Activated naive CD8-positive, alpha-beta T cell treated with anti-CD3 and anti-CD28 coated beads, Interleukin-2, amount 10 ng/mL, durations not matched to agents 7 days and 5 days (primary cell): Measurements from ENCODE around the gene TRIM24. TPM values are rescaled to one million over a fixed set of nuclear protein-coding genes. Genes with fewer than 3 reads are reported as not detected.
A peak's percentile ranks its signal among the peaks of the same experiment; 100 is the strongest.
"Not testable (repeated sequence)": the region's sequence is repeated elsewhere in the genome, so short reads cannot be mapped to it uniquely, and the experiment has no call there.

Source experiments
- ATAC-seq: fragments of 150-1000 bp; cut with Tn5 transposase; one replicate; pipeline ENCODE4 v1.10.0; 2021; ENCODE audit warnings: low read depth, moderate library complexity
- POLR2A ChIA-PET: fragments of 350-600 bp; sonication (Branson Sonifier 250); formaldehyde crosslinking; loops from one replicate; lab custom pipeline; 2021; ENCODE audit warnings: antibody characterized with exemption; lab: Charles Lee
- DNase-seq: peaks from one replicate; pipeline ENCODE4 v3.0.0; 2021
- H3K27ac Mint-ChIP-seq: one replicate; pipeline ENCODE4 v1.8.0; 2022; ENCODE audit warnings: mild to moderate bottlenecking, mixed read lengths
- H3K27me3 Mint-ChIP-seq: one replicate; pipeline ENCODE4 v1.8.0; 2022; ENCODE audit warnings: mild to moderate bottlenecking, moderate library complexity, mixed read lengths
- H3K36me3 Mint-ChIP-seq: one replicate; pipeline ENCODE4 v1.8.0; 2021; ENCODE audit warnings: mild to moderate bottlenecking, mixed read lengths
- H3K4me1 Mint-ChIP-seq: one replicate; pipeline ENCODE4 v1.8.0; 2021; ENCODE audit warnings: mixed read lengths
- H3K4me3 Mint-ChIP-seq: one replicate; pipeline ENCODE4 v1.8.0; 2022; ENCODE audit warnings: mild to moderate bottlenecking, moderate library complexity, mixed read lengths
- H3K9me3 Mint-ChIP-seq: one replicate; pipeline ENCODE4 v1.8.0; 2021; ENCODE audit warnings: mixed read lengths
- total RNA-seq, 2 experiments: library from RNA; stranded (reverse); gene quantifications; one replicate each; pipeline ENCODE4 v1.2.3, GENCODE V29; 2021

Gene TRIM24
- total RNA-seq, 2 experiments from 2014 or later, result 22.6 to 22.8 TPM

- Mint-ChIP-seq H3K27me3 (no peaks in the 10 kb centered on the region), H3K4me3 (no peak overlapping the region), H3K9me3 (no peaks in the 10 kb centered on the region), H3K4me1 (peaks cover 20% of the 10 kb centered on the region), H3K36me3 (peaks cover 30% of the 10 kb centered on the region), H3K27ac (no peak overlapping the region)
- DNase-seq (no peak), ATAC-seq (no peak)
- POLR2A ChIA-PET, result no interaction called here
Measured at GRCh38 chr7:138468244-138469123, 8.4 kb downstream of the TRIM24 start.

- POLR2A ChIA-PET, result interaction anchor here (0.9 kb wide), 1 partner anchor 11 kb away, joined by 3 read pairs; no protein-coding TSS in a partner anchor
- Mint-ChIP-seq H3K36me3 (peaks cover 25% of the 10 kb centered on the region), H3K9me3 (no peaks in the 10 kb centered on the region), H3K4me3 (no peak overlapping the region), H3K27me3 (no peaks in the 10 kb centered on the region), H3K27ac (no peak overlapping the region), H3K4me1 (peaks cover 14% of the 10 kb centered on the region)
- no peak for DNase-seq
- ATAC-seq, result no peak
Measured at GRCh38 chr7:138470391-138471157, 10.5 kb downstream of the TRIM24 start.

- Mint-ChIP-seq H3K4me3 (no peak overlapping the region), H3K27me3 (no peaks in the 10 kb centered on the region), H3K27ac (no peak overlapping the region), H3K4me1 (peaks cover 20% of the 10 kb centered on the region), H3K9me3 (no peaks in the 10 kb centered on the region), H3K36me3 (peaks cover 20% of the 10 kb centered on the region)
- ATAC-seq, result no peak
- DNase-seq, result no peak
- POLR2A ChIA-PET, result no interaction called here
Measured at GRCh38 chr7:138472292-138473079, 12.4 kb downstream of the TRIM24 start.

GRCh38 chr7:138475377-138475776, 15.3 kb downstream of the TRIM24 start:
- H3K27me3 Mint-ChIP-seq, result no peaks in the 10 kb centered on the region
- H3K4me3 Mint-ChIP-seq, result no peak overlapping the region
- peaks cover 27% of the 10 kb centered on the region for H3K4me1 Mint-ChIP-seq
- ATAC-seq (no peak), DNase-seq (no peak)
- H3K9me3 Mint-ChIP-seq, result no peaks in the 10 kb centered on the region
- no peak overlapping the region for H3K27ac Mint-ChIP-seq
- POLR2A ChIA-PET, result no interaction called here
- H3K36me3 Mint-ChIP-seq, result peaks cover 8% of the 10 kb centered on the region

GRCh38 chr7:138477081-138477578, 17.1 kb downstream of the TRIM24 start:
- H3K27ac Mint-ChIP-seq, result no peak overlapping the region
- no peaks in the 10 kb centered on the region for H3K27me3 Mint-ChIP-seq
- no peak overlapping the region for H3K4me3 Mint-ChIP-seq
- POLR2A ChIA-PET, result no interaction called here
- ATAC-seq, result no peak
- peaks cover 31% of the 10 kb centered on the region for H3K4me1 Mint-ChIP-seq
- peaks cover 11% of the 10 kb centered on the region for H3K36me3 Mint-ChIP-seq
- no peaks in the 10 kb centered on the region for H3K9me3 Mint-ChIP-seq
- no peak for DNase-seq

- Mint-ChIP-seq H3K36me3 (peaks cover 8% of the 10 kb centered on the region), H3K4me1 (peaks cover 30% of the 10 kb centered on the region), H3K9me3 (no peaks in the 10 kb centered on the region), H3K4me3 (no peak overlapping the region), H3K27me3 (no peaks in the 10 kb centered on the region), H3K27ac (no peak overlapping the region)
- no peak for ATAC-seq
- no peak for DNase-seq
- POLR2A ChIA-PET, result no interaction called here
Measured at GRCh38 chr7:138477581-138477980, 17.5 kb downstream of the TRIM24 start.

- Mint-ChIP-seq H3K27ac (no peak overlapping the region), H3K9me3 (no peaks in the 10 kb centered on the region), H3K4me3 (no peak overlapping the region), H3K36me3 (peaks cover 9% of the 10 kb centered on the region), H3K4me1 (peaks cover 32% of the 10 kb centered on the region), H3K27me3 (no peaks in the 10 kb centered on the region)
- ATAC-seq (peak; percentile 39), DNase-seq (no peak)
- POLR2A ChIA-PET, result no interaction called here
Measured at GRCh38 chr7:138478499-138478908, 18.4 kb downstream of the TRIM24 start.

- no peak overlapping the region for H3K4me3 Mint-ChIP-seq
- POLR2A ChIA-PET, result no interaction called here
- peaks cover 12% of the 10 kb centered on the region for H3K36me3 Mint-ChIP-seq
- peaks cover 32% of the 10 kb centered on the region for H3K4me1 Mint-ChIP-seq
- ATAC-seq (no peak), DNase-seq (no peak)
- H3K9me3 Mint-ChIP-seq, result no peaks in the 10 kb centered on the region
- H3K27me3 Mint-ChIP-seq, result no peaks in the 10 kb centered on the region
- H3K27ac Mint-ChIP-seq, result no peak overlapping the region
Measured at GRCh38 chr7:138480527-138480926, 20.5 kb downstream of the TRIM24 start.

- no peak for ATAC-seq
- Mint-ChIP-seq H3K36me3 (peaks cover 20% of the 10 kb centered on the region), H3K27me3 (no peaks in the 10 kb centered on the region), H3K4me3 (peak overlapping the region; percentile 35), H3K4me1 (peaks cover 31% of the 10 kb centered on the region), H3K9me3 (peaks cover 2% of the 10 kb centered on the region), H3K27ac (no peak overlapping the region)
- POLR2A ChIA-PET, result interaction anchor here (0.7 kb wide), 1 partner anchor 11 kb away, joined by 3 read pairs; no protein-coding TSS in a partner anchor
- no peak for DNase-seq
Measured at GRCh38 chr7:138481447-138482380, 21.7 kb downstream of the TRIM24 start.

- Mint-ChIP-seq H3K27ac (no peak overlapping the region), H3K36me3 (peaks cover 26% of the 10 kb centered on the region), H3K27me3 (no peaks in the 10 kb centered on the region), H3K4me3 (no peak overlapping the region), H3K9me3 (peaks cover 4% of the 10 kb centered on the region), H3K4me1 (peaks cover 24% of the 10 kb centered on the region)
- ATAC-seq (no peak), DNase-seq (no peak)
- POLR2A ChIA-PET, result no interaction called here
Measured at GRCh38 chr7:138483531-138483930, 23.5 kb downstream of the TRIM24 start.

- Mint-ChIP-seq H3K36me3 (peaks cover 38% of the 10 kb centered on the region), H3K4me1 (peaks cover 16% of the 10 kb centered on the region)
- H3K4me3 Mint-ChIP-seq, POLR2A ChIA-PET, ATAC-seq, H3K9me3 Mint-ChIP-seq, H3K27ac Mint-ChIP-seq, H3K27me3 Mint-ChIP-seq, DNase-seq: not testable (repeated sequence)
Measured at GRCh38 chr7:138485508-138485907, 25.4 kb downstream of the TRIM24 start.

GRCh38 chr7:138489139-138489538, 29.1 kb downstream of the TRIM24 start:
- H3K36me3 Mint-ChIP-seq, result peaks cover 45% of the 10 kb centered on the region

More at GRCh38 chr7:138489139-138489538, 29.1 kb downstream of the TRIM24 start:
- H3K27me3 Mint-ChIP-seq, ATAC-seq, H3K4me3 Mint-ChIP-seq, POLR2A ChIA-PET, H3K4me1 Mint-ChIP-seq, DNase-seq: not testable (repeated sequence)
- Mint-ChIP-seq H3K27ac (peak overlapping the region; percentile 31), H3K9me3 (peaks cover 13% of the 10 kb centered on the region)
